Vagina (tissue), 2 donors: ENCODE measurements around the gene NELL1.

Experiments used
- CTCF ChIP-seq, 3 experiments: fragments of 450-650 bp in 2 of 3; fragments of 200-600 bp in 1 of 3; sonication (generic) in 1 of 3; IDR thresholded peaks; one replicate each; pipeline ENCODE4 v1.5.1; 2017 to 2019; ENCODE audit warnings: antibody characterized with exemption in 3 of 3, mild to moderate bottlenecking in 2 of 3, moderate library complexity in 2 of 3
- POLR2A ChIP-seq, 2 donors: fragments of 450-650 bp; IDR thresholded peaks; one replicate each; pipeline ENCODE4 v1.6.1; 2017; ENCODE audit warnings: antibody characterized with exemption in 2 of 2, mild to moderate bottlenecking in 2 of 2, moderate library complexity in 2 of 2

DNA sequence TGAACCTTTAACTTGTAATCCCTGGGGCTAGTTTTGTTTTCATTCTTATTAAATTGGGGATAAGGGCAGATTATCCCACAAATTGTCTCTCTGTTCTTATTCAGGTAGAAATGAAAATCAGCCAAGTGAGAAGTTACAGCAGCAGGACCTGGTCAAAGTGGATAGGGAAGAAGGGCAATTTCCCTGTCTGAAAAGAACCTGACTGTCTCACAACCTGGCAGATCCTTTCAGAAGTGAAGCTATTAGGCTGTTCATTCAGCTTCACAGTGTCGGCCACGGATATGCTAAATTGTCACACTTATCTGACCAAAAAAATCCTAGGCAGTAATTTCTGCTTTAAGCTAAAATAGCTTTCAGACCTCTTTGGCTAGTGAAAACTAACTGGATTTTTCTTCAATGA is 810.9 kb downstream of the NELL1 start:
- TF ChIP-seq CTCF (IDR thresholded peaks at IDR 0.05) (no peak), POLR2A (IDR thresholded peaks at IDR 0.05) (no peak)
